Heart left ventricle (tissue), 16 donors: ENCODE measurements around the gene ZNF516. TPM values are rescaled to one million over a fixed set of nuclear protein-coding genes. Genes with fewer than 3 reads are reported as not detected.

Source experiments
- ATAC-seq, 4 donors: fragments of 200-7000 bp; cut with Tn5 transposase; one replicate each; pipeline ENCODE4 v1.9.1; 2020 to 2022; ENCODE audit warnings: moderate library complexity in 4 of 4, mild to moderate bottlenecking in 3 of 4, moderate number of reproducible peaks in 1 of 4
- DNase-seq, 5 donors: peaks; one replicate each; pipeline ENCODE4 v3.0.0-alpha.2; 2020
- H3K27ac ChIP-seq, 12 donors: fragments of 200-600 bp; sonication (generic) in 4 of 12; one replicate each; pipeline versions ENCODE4 v1.5.0 to v1.8.0; 2016 to 2022; ENCODE audit warnings: mild to moderate bottlenecking in 2 of 12
- H3K27me3 ChIP-seq, 9 donors: fragments of 200-600 bp; sonication (generic) in 2 of 9; one replicate each; pipeline versions ENCODE4 v1.5.1 to v1.8.0; 2016 to 2022; ENCODE audit warnings: mild to moderate bottlenecking in 3 of 9
- H3K36me3 ChIP-seq, 9 donors: fragments of 200-600 bp; sonication (generic) in 2 of 9; one replicate each; pipeline versions ENCODE4 v1.5.0 to v1.8.0; 2018 to 2022; ENCODE audit warnings: mild to moderate bottlenecking in 2 of 9
- H3K4me1 ChIP-seq, 12 donors: fragments of 200-600 bp; sonication (generic) in 4 of 12; one replicate each; pipeline versions ENCODE4 v1.5.0 to v1.8.0; 2016 to 2022; ENCODE audit warnings: mild to moderate bottlenecking in 3 of 12
- H3K4me3 ChIP-seq, 12 donors: fragments of 200-600 bp; sonication (generic) in 4 of 12; one replicate each; pipeline versions ENCODE4 v1.5.0 to v1.8.0; 2017 to 2022; ENCODE audit warnings: mild to moderate bottlenecking in 9 of 12, moderate library complexity in 4 of 12
- H3K9me3 ChIP-seq, 12 donors: fragments of 200-600 bp; sonication (generic) in 4 of 12; one replicate each; pipeline versions ENCODE4 v1.5.0 to v1.8.0; 2016 to 2022; ENCODE audit warnings: mild to moderate bottlenecking in 1 of 12
- POLR2A ChIP-seq, 2 donors: fragments of 450-650 bp; IDR thresholded peaks; one replicate each; pipeline ENCODE4 v1.6.1; 2017; ENCODE audit warnings: antibody characterized with exemption in 2 of 2, mild to moderate bottlenecking in 2 of 2, moderate library complexity in 2 of 2
- WGBS, 4 donors: extraction: QIAGEN DNeasy Blood & Tissue Kit in 2 of 4; methylation state at CpG; one replicate each; pipeline versions ENCODE4 v1.1.5 to v1.1.7; 2013 to 2018; 5-methylcytosine and 5-hydroxymethylcytosine counted together
- intact Hi-C, 10 donors: fragments of 100-400 bp; cut with DNase I; formaldehyde crosslinking; loops; one replicate each; pipeline versions ENCODE4 v1.11.1 to v1.14.2; 2022
- polyA plus RNA-seq, 2 donors: library from polyadenylated mRNA; stranded (reverse); fragments of 200-250 nt; gene quantifications; one replicate each; pipeline ENCODE4 v1.2.3, GENCODE V29; 2013
- total RNA-seq, 9 donors: library from RNA; depleted of rRNA in 2 of 9; stranded (reverse); fragments of >200 nt in 2 of 9; fragmentation: NEBNext Ultra II Directional in 3 of 9; extraction: Animal tissue kit (Norgen Biotek cat#: 25700) in 3 of 9; gene quantifications; one replicate each; pipeline versions ENCODE4 v1.1.0 to v1.2.4, GENCODE V29; 2016 to 2023
- TF ChIP-seq, protein P1 (sequence below), 12 donors: fragments of 200-600 bp; sonication (generic) in 4 of 12; IDR thresholded peaks; one replicate each; pipeline versions ENCODE4 v1.5.0 to v1.8.0; 2018 to 2022; ENCODE audit warnings: antibody characterized with exemption in 12 of 12, mild to moderate bottlenecking in 5 of 12
- donor health status: ischemic (EF 13 %, LVEDD 7.1; RV severe dilation, severe dysfunction).
- donor health status: healthy with polysubstance abuse.
- donor health status: DM: no; HTN: yes; CAD: no.
- donor health status: DM: no; HTN: no; CAD: no.
- donor health status: ischemic (EF 25% LVEDD 6.9; RV normal size, moderate dysfunction).
- donor health status: ischemic (EF 25% LVEDD 5.7; RV mildly dilated, moderate dysfunction).
- donor health status: healthy.
- donor health status: DM: yes; HTN: yes; CAD: no.
- donor health status: ischemic (EF 35%, LVEDD 5.7; RV mildly dilated, moderate dysfunction).
- donor health status: nonischemic (EF 11% LVEDD 7.7; RV severe dilation, severe dysfunction).
- donor health status: DM: yes; HTN: yes; CAD: no.
- donor health status: PGD.
- donor health status: ischemic (EF 29% LVEDD 5.4; RV normal size, mild dysfunction).
- donor health status: nonischemic (EF 23%, LVEDD 6.1; RV moderate dilation, normal function).

ZNF516 gene
- total and polyA plus RNA-seq, 11 donors: 4.8 to 24.8 (median 14.6) TPM

- 0% methylated on average over 31 of the region's 31 CpGs for WGBS, 4 donors
- peak; percentile 100 for DNase-seq
- intact Hi-C loops: loop anchor here in 6 of 10 donors (5.0 to 10.0 kb wide), 7 partner anchors 40 to 192 kb away; no protein-coding TSS in a partner anchor
- TF ChIP-seq, protein P1, sequence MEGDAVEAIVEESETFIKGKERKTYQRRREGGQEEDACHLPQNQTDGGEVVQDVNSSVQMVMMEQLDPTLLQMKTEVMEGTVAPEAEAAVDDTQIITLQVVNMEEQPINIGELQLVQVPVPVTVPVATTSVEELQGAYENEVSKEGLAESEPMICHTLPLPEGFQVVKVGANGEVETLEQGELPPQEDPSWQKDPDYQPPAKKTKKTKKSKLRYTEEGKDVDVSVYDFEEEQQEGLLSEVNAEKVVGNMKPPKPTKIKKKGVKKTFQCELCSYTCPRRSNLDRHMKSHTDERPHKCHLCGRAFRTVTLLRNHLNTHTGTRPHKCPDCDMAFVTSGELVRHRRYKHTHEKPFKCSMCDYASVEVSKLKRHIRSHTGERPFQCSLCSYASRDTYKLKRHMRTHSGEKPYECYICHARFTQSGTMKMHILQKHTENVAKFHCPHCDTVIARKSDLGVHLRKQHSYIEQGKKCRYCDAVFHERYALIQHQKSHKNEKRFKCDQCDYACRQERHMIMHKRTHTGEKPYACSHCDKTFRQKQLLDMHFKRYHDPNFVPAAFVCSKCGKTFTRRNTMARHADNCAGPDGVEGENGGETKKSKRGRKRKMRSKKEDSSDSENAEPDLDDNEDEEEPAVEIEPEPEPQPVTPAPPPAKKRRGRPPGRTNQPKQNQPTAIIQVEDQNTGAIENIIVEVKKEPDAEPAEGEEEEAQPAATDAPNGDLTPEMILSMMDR (IDR thresholded peaks at IDR 0.05): no peak
- no peak for TF ChIP-seq POLR2A (IDR thresholded peaks at IDR 0.05)
- Histone ChIP-seq H3K4me1 (peaks cover 0 to 51% (median 31%) of the 10 kb centered on the region in 12 donors), H3K36me3 (no peaks in the 10 kb centered on the region), H3K9me3 (no peaks in the 10 kb centered on the region), H3K4me3 (peak overlapping the region; percentile 62 to 86 (median 78)), H3K27me3 (no peaks in the 10 kb centered on the region), H3K27ac (peak overlapping the region; percentile 25 to 92 (median 84))
- ATAC-seq: peak; percentile 91 to 96 (median 95)
Measured at GRCh38 chr18:76492669-76493212, 2.3 kb downstream of the ZNF516 start.

DNA sequence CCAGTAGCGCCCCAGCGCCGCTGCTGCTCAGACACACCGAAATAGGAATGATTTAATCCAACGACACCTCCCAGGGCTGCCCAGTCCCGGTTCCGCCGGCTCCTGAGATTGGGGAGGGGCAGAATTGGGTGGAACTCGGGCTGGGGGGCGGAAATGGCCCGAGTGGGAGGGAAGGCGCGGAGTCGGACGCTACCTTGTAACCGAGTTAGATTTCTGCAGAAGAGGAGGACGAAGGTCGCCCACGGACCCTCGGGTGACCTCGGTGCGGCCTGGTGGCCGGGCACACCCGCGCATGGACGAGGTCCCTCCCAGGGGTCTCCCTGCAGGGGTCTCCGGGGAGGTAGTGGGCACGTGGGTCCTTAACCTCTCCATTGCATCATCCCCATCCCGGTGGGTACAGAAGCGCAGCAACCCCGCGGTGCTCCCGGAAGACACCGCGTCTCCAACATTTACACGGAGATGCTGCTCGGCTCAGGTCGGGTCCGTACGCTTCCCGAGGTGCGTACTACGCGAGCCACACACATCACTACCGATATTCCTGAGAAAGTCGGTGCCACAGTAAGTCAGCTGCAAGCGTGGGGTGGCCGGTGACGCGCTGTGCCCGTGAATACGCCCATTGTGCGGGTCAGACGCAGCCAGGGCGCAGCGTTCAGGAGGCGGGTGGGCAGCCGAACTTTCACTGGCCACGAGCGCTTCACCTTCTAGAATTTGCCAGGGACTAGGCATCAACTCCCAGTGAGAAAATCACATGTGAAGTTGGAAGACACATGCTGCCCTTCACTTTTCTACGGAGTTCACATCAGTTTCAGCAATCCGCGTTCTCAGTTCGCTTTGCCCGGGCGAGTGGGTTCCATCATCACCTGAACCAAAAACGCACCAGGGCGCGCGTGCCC, 3.0 kb downstream of the ZNF516 start:
- H3K4me1 ChIP-seq: peaks cover 0 to 55% (median 34%) of the 10 kb centered on the region in 12 donors
- peak; percentile 17 to 52 (median 34) for ATAC-seq
- DNase-seq: peak in 2 of 5 donors; percentile 36 to 58

GRCh38 chr18:76491473-76491775, 3.6 kb downstream of the ZNF516 start:
- ATAC-seq (peak; percentile 1 to 42 (median 24)), DNase-seq (peak; percentile 76 to 87 (median 87))
- Histone ChIP-seq H3K4me3 (peak overlapping the region; percentile 62 to 86 (median 78)), H3K36me3 (no peaks in the 10 kb centered on the region), H3K9me3 (no peaks in the 10 kb centered on the region), H3K27ac (peak overlapping the region; percentile 25 to 92 (median 84)), H3K27me3 (no peaks in the 10 kb centered on the region), H3K4me1 (peaks cover 0 to 60% (median 35%) of the 10 kb centered on the region in 12 donors)
- intact Hi-C loops: loop anchor here in 7 of 10 donors (2.0 to 10.0 kb wide), 8 partner anchors 39 to 193 kb away; no protein-coding TSS in a partner anchor
- TF ChIP-seq POLR2A (IDR thresholded peaks at IDR 0.05): no peak
- TF ChIP-seq, protein P1 (IDR thresholded peaks at IDR 0.05): no peak
- 0 to 1% (median 1%) methylated on average over 4 to 31 of the region's 31 CpGs; no CpG with 5 or more reads in 1 of the 4 donors for WGBS, 4 donors

More for the DNA sequence above, 3.0 kb downstream of the ZNF516 start:
- TF ChIP-seq, protein P1 (IDR thresholded peaks at IDR 0.05): no peak
- TF ChIP-seq POLR2A (IDR thresholded peaks at IDR 0.05): no peak
- WGBS, 4 donors: 0 to 2% (median 1%) methylated on average over 32 to 70 of the region's 70 CpGs
- Histone ChIP-seq H3K36me3 (no peaks in the 10 kb centered on the region), H3K27me3 (no peaks in the 10 kb centered on the region), H3K4me3 (peak overlapping the region; percentile 62 to 86 (median 78)), H3K27ac (peak overlapping the region; percentile 25 to 92 (median 84)), H3K9me3 (no peaks in the 10 kb centered on the region)
- intact Hi-C loops: loop anchor here in 7 of 10 donors (2.0 to 10.0 kb wide), 8 partner anchors 40 to 193 kb away; no protein-coding TSS in a partner anchor
